Stimulated activated naive CD8-positive, alpha-beta T cell treated with anti-CD3 and anti-CD28 coated beads, Interleukin-15, Interleukin-2, amounts not matched to agents 100 U/mL and 50 U/mL, for 24 hours (primary cell): ENCODE measurements around the gene OCSTAMP.

Experiments
- ATAC-seq: fragments of 150-1000 bp; cut with Tn5 transposase; one replicate; pipeline ENCODE4 v1.10.0; 2021
- DNase-seq: peaks from one replicate; pipeline ENCODE4 v3.0.0; 2021

OCSTAMP gene

GRCh38 chr20:46573234-46573633, 22.8 kb upstream of the OCSTAMP start:
- no peak for DNase-seq
- no peak for ATAC-seq

- ATAC-seq: no peak
- no peak for DNase-seq
Observed at GRCh38 chr20:46572790-46573189, 22.3 kb upstream of the OCSTAMP start.

DNA sequence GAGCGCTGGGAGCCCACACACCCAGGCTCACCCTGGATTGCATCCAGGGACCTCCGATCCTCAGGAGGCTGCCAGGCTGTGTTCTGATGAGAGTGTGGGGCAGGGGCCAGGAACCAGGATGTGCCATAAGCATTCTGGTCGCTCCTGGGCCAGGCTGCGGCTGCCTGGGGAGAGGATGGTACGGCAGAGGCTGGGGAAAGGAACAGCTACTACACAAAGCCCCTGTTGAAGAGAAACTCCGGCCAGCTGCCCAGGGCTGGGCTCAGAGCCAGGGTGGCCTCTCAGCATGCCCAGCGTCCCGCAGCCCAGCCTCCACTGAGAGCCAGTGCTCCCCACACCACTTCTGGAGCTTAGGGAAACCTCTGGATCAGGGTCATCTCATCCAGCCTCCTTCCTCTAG, 21.7 kb upstream of the OCSTAMP start:
- ATAC-seq (no peak), DNase-seq (no peak)

GRCh38 chr20:46571418-46571817, 21.0 kb upstream of the OCSTAMP start:
- ATAC-seq (no peak), DNase-seq (no peak)

- DNase-seq (no peak), ATAC-seq (no peak)
Observed at GRCh38 chr20:46570956-46571355, 20.5 kb upstream of the OCSTAMP start.

DNA sequence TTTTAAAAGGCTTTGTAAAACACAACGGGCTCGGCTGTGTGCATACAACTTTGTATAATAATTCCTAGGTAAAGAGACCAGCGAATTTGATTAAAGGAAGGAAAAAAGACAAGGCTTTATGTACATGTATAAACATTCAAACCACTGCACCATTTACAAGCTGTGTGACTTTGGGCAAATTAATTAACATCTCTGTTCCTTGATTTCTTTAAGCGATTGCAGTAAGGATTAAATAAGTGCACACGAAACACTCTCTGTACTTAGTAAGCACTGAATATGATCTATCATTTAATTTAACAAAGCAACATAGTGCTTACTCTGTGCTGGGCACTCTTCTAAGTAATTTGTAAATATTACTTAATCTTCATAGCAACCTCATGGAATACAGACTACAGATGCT, 19.5 kb upstream of the OCSTAMP start:
- no peak for ATAC-seq
- no peak for DNase-seq

DNA sequence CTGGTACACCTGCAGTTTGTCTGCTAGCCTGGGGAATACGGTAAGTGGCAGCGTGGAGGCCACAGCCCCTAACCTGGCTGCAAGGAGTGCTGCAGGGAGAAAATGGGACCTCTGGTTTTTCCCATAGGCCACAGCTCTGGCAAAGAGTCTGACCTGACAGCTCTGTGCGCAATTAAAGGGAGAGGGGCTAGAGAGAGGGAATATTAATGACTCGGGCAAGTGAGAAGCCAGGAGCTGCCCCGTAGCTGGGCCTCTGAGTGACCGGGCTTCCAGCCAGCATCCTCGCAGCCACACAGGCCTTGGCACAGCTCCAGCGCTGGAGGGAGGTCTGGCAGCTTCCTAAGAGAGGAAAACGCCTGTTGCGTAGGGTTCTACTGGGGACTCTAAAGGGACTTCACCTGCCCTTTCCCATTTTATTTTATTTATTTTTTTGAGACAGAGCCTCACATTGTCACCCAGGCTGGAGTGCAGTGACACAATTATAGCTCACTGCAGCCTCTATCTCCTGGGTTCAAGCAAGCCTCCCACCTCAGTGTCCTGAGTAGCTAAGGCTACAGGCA, 18.2 kb upstream of the OCSTAMP start:
- ATAC-seq: no peak
- DNase-seq: no peak

DNA sequence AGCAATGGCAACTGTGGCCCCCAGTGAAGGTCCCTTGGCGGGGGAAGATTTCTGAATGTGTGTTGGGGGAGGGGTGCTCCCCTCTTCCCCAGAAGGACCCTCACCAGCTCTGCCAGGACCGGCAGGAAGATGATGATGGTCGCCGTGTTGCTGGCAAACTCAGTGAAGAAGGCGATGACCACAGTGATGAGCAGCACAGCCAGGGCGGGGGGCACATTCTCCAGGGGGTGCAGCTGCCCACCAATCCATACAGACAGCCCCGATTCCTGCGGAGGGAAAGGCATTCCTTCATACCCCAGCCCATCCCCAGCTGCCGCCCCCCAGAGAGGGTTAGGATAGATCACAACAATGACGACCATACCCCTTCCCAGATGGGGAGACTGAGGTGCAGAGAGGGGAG, 15.7 kb upstream of the OCSTAMP start:
- ATAC-seq: no peak
- no peak for DNase-seq

GRCh38 chr20:46564241-46564957, 13.9 kb upstream of the OCSTAMP start:
- ATAC-seq: no peak
- no peak for DNase-seq

- DNase-seq (no peak), ATAC-seq (no peak)
Observed at GRCh38 chr20:46563860-46564221, 13.4 kb upstream of the OCSTAMP start.

DNA sequence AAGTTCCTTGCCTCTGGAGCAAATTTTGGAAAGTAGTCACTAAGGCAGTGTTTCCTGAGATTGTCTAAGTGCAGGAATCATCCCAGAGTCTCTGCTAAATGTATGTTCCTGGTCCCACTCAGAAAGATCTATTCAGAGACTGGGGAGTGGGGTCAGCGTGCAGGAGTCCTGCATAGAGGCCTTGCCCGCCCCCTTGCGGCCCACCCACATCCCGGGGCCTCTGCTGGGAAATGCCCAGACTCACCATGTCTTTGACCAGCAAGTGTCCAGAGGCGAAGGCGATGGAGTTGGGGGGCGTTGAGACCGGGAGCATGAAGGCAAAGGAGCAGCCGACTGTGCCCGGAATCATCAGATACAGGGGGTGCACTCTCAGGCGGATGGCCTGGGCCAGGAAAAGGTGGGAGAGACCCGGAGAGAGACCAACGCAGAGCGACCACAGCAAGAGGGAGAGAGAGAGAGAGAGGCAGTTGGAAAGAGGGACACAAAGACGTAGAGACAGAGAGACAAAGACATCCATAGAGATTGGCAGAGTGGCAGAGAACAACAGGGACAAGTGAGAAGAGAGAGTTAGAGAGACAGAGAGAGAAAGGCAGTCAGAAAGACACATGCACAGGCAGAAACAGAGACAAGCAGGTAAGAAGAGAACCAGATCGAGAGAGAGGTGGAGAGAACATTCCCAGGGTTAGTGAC, 12.9 kb upstream of the OCSTAMP start:
- ATAC-seq (no peak), DNase-seq (no peak)

- ATAC-seq (peak; percentile 45), DNase-seq (peak; percentile 82)
Observed at GRCh38 chr20:46562373-46563169, 12.1 kb upstream of the OCSTAMP start.

DNA sequence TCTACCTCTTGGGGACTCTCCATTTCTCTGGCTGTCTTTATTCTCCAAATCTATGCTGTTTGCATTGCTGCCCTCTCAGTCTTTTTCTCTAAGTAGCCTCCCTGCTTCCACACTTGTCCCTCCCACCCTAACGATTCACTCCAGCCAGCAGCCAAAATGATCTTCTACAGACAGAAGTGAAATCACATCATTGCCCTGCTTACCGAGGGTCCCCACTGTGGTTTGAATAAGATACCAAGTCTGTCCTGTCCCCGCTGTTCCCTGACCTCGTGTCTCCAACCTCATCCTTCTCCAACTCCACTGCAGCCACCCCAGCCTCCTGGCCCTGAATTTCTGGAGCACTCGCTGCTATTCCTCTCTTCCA, 11.5 kb upstream of the OCSTAMP start:
- no peak for ATAC-seq
- no peak for DNase-seq

- ATAC-seq (no peak), DNase-seq (no peak)
Observed at GRCh38 chr20:46559685-46560440, 9.4 kb upstream of the OCSTAMP start.

DNA sequence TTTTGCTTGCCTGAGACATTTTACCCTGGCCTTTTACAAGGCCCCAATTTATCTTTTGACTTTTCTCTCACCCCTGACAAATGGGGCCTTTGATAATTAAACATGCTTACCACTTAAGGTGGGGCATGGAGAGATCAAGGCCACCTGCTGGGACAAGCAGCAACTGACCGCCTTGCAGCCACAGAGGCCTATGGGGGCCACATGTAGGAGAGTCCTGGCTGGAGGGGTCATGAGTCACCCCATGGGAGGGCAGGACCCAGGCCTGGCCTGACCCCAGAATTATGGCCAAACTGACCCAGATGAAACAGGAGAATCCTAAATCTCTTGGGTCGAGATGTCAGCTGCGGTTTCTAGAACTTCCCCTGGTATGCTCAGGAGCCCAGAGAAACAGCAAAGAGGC, 8.5 kb upstream of the OCSTAMP start:
- DNase-seq (no peak), ATAC-seq (no peak)

- ATAC-seq (peak; percentile 96), DNase-seq (peak; percentile 64)
Observed at GRCh38 chr20:46558511-46558959, 8.1 kb upstream of the OCSTAMP start.

- ATAC-seq: no peak
- DNase-seq: no peak
Observed at GRCh38 chr20:46557231-46557956, 6.9 kb upstream of the OCSTAMP start.

DNA sequence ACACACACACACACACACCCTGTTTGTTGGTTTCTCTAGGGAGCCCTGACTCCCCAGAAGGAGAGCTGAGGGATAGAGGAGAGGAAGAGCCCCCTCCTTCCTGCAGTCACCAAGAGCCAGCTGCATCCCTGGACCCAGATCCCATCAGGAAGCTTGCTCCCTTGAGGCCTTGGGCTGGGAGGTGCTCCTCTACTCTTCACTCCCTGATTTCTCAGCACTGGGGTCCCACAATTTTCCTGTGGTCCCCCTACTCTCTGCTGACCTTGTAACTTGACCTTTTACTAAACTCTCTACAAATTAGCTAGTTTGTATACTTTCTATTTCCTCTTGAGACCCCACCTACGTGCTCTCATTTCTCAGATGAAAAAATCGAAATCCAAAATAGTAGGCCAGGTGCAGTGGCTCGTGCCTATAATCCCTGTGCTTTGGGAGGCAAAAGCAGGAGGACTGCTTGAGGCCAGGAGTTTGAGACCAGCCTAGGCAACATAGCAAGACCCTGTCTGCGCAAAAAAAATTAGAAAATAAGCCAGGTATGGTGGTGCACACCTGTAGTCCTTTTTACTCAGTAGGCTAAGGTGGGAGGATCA, 5.0 kb upstream of the OCSTAMP start:
- DNase-seq: no peak
- ATAC-seq: no peak

GRCh38 chr20:46554828-46555227, 4.4 kb upstream of the OCSTAMP start:
- DNase-seq: no peak

DNA sequence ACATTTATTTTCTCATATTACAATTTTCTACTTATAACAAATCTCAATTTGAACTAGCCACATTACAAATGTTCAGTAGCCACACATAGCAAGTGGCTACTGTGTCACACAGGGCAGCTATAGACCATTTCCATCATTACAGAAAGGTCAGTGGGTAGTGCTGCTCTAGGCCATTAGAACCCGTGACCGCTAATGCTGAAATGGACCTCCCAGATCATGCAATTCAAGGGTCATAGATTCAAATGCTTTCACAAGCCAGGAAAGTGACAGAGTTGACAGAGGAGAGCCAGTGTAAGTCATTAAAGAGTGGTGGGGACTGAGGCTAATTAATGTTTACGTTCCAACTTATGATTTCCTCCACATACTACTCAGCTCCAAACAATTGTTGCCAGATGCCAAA, 3.5 kb upstream of the OCSTAMP start:
- DNase-seq (no peak), ATAC-seq (no peak)

More at GRCh38 chr20:46554828-46555227, 4.4 kb upstream of the OCSTAMP start:
- no peak for ATAC-seq
